DND-41 (cell line): Measurements from ENCODE around the gene C3orf62.

Source experiments
- CTCF ChIP-seq: IDR thresholded peaks from 2 replicates; pipeline ENCODE4 v1.5.1; 2012; ENCODE audit warnings: borderline replicate concordance, low read length, moderate library complexity, mild to moderate bottlenecking; ENCODE audit not compliant: poor library complexity, severe bottlenecking; ENCODE audit errors: extremely low read depth
- EZH2 ChIP-seq: IDR thresholded peaks from 3 replicates; pipeline ENCODE4 v1.6.1; 2012; ENCODE audit warnings: borderline replicate concordance, low read depth, mild to moderate bottlenecking, moderate library complexity, low read length, inconsistent platforms; ENCODE audit not compliant: severe bottlenecking

- no peak for TF ChIP-seq CTCF
- no peak for TF ChIP-seq EZH2
These were observed 6.0 kb downstream of the C3orf62 start for GRCh38 chr3:49271047-49271446.
